Measurements from ENCODE around the gene ZNF646.

DNA sequence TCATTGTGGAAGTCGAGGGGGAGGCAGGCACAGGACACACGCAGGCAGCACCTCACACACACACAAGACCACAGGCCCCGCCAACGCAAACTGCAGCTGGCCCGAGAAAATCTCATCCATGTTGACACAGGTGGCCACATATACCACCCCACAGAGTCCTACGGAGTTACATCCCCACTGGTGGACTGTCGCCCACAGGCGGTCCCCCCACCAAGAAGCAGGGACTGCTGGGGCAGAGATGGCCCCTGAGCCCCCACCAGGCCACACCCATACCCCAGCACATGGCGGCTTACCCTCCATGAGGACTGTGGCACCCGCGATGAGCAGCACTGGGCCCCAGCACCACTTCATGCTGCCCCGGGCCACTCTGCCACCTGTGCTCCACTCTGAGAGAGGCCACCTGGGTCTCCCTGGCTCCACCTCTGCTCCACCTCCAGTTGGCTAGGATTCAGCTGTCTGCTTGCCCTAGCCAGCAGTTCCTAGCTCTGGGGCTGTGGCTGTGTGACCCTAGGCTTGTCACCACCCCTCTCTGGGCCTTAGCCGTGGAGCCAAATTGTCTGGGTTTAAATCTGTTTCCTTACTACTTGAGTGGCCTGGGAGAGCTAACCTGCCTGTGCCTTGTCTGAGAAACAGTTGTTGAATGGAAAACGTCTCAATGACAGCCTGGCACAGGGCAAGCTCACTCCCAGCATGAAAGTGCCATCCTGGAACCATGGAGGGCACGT, 14.4 kb downstream of the ZNF646 start, which contains the start of gene PRSS53:
- TF ChIP-seq, protein P1, sequence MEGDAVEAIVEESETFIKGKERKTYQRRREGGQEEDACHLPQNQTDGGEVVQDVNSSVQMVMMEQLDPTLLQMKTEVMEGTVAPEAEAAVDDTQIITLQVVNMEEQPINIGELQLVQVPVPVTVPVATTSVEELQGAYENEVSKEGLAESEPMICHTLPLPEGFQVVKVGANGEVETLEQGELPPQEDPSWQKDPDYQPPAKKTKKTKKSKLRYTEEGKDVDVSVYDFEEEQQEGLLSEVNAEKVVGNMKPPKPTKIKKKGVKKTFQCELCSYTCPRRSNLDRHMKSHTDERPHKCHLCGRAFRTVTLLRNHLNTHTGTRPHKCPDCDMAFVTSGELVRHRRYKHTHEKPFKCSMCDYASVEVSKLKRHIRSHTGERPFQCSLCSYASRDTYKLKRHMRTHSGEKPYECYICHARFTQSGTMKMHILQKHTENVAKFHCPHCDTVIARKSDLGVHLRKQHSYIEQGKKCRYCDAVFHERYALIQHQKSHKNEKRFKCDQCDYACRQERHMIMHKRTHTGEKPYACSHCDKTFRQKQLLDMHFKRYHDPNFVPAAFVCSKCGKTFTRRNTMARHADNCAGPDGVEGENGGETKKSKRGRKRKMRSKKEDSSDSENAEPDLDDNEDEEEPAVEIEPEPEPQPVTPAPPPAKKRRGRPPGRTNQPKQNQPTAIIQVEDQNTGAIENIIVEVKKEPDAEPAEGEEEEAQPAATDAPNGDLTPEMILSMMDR (IDR thresholded peaks at IDR 0.05): no peak
- no peak for TF ChIP-seq ZFX (IDR thresholded peaks at IDR 0.05; ENCODE audit: borderline replicate concordance)
